Parathyroid adenoma (tissue), 2 donors: Measurements from ENCODE around the gene ANO10.
"Not testable (repeated sequence)": the region's sequence is repeated elsewhere in the genome, so short reads cannot be mapped to it uniquely, and the experiment has no call there.

Source experiments
- H2AFZ ChIP-seq: fragments of 300-600 bp; sonication (generic); one replicate; pipeline ENCODE4 v1.7.0; 2017; ENCODE audit warnings: antibody characterized with exemption, mild to moderate bottlenecking
- H3K27ac ChIP-seq: fragments of 300-600 bp; sonication (generic); one replicate; pipeline ENCODE4 v1.7.0; 2017
- H3K27me3 ChIP-seq: fragments of 300-600 bp; sonication (generic); one replicate; pipeline ENCODE4 v1.7.0; 2017; ENCODE audit warnings: low read length; ENCODE audit not compliant: control insufficient read depth, insufficient read depth
- H3K36me3 ChIP-seq: fragments of 300-600 bp; sonication (generic); one replicate; pipeline ENCODE4 v1.7.0; 2017; ENCODE audit warnings: low read length; ENCODE audit not compliant: control insufficient read depth, insufficient read depth
- H3K4me1 ChIP-seq: fragments of 300-600 bp; sonication (generic); one replicate; pipeline ENCODE4 v1.7.0; 2017; ENCODE audit warnings: control low read depth
- H3K4me2 ChIP-seq: fragments of 300-600 bp; sonication (generic); one replicate; pipeline ENCODE4 v1.7.0; 2017; ENCODE audit warnings: low read length
- H3K4me3 ChIP-seq: fragments of 300-600 bp; sonication (generic); one replicate; pipeline ENCODE4 v1.7.0; 2017; ENCODE audit warnings: low read depth, low read length
- H3K79me2 ChIP-seq: fragments of 300-600 bp; sonication (generic); one replicate; pipeline ENCODE4 v1.7.0; 2017; ENCODE audit warnings: control low read depth
- H3K9ac ChIP-seq: fragments of 300-600 bp; sonication (generic); one replicate; pipeline ENCODE4 v1.7.0; 2017; ENCODE audit warnings: mild to moderate bottlenecking
- H3K9me3 ChIP-seq: fragments of 300-600 bp; sonication (generic); one replicate; pipeline ENCODE4 v1.7.0; 2017; ENCODE audit warnings: low read length; ENCODE audit not compliant: control insufficient read depth
- CTCF ChIP-seq: fragments of 300-600 bp; sonication (generic); IDR thresholded peaks from one replicate; pipeline ENCODE4 v1.7.0; 2017; ENCODE audit warnings: antibody characterized with exemption, mild to moderate bottlenecking
- donor health status: primary hyperparathyroidism.

ANO10 gene

GRCh38 chr3:43609406-43609805 is 12.4 kb downstream of the ANO10 start:
- Histone ChIP-seq H3K79me2 (no peaks in the 10 kb centered on the region), H3K9ac (no peak overlapping the region), H3K4me1 (no peaks in the 10 kb centered on the region), H3K4me2 (no peak overlapping the region), H3K4me3 (no peak overlapping the region), H3K27ac (no peak overlapping the region), H3K9me3 (peaks cover 3% of the 10 kb centered on the region), H3K36me3 (no peaks in the 10 kb centered on the region), H3K27me3 (no peaks in the 10 kb centered on the region), H2AFZ (no peak overlapping the region)
- no peak for TF ChIP-seq CTCF

GRCh38 chr3:43608751-43609150 is 13.1 kb downstream of the ANO10 start:
- Histone ChIP-seq H3K27me3 (no peaks in the 10 kb centered on the region), H3K4me3 (no peak overlapping the region), H3K79me2 (no peaks in the 10 kb centered on the region), H3K9ac (no peak overlapping the region), H3K27ac (no peak overlapping the region), H2AFZ (no peak overlapping the region), H3K36me3 (no peaks in the 10 kb centered on the region), H3K4me2 (no peak overlapping the region), H3K4me1 (no peaks in the 10 kb centered on the region), H3K9me3 (no peaks in the 10 kb centered on the region)
- TF ChIP-seq CTCF, result no peak

GRCh38 chr3:43606284-43606683 is 15.5 kb downstream of the ANO10 start:
- Histone ChIP-seq H3K9ac (no peak overlapping the region), H3K4me2 (no peak overlapping the region), H3K4me3 (no peak overlapping the region), H3K4me1 (no peaks in the 10 kb centered on the region), H3K79me2 (no peaks in the 10 kb centered on the region), H3K9me3 (no peaks in the 10 kb centered on the region), H3K27me3 (no peaks in the 10 kb centered on the region), H3K27ac (no peak overlapping the region), H3K36me3 (no peaks in the 10 kb centered on the region), H2AFZ (no peak overlapping the region)
- no peak for TF ChIP-seq CTCF

- not testable (repeated sequence) for H2AFZ ChIP-seq, H3K9me3 ChIP-seq, H3K36me3 ChIP-seq, H3K9ac ChIP-seq, H3K27ac ChIP-seq, H3K79me2 ChIP-seq, H3K4me1 ChIP-seq, H3K27me3 ChIP-seq, H3K4me3 ChIP-seq, H3K4me2 ChIP-seq
Observed at GRCh38 chr3:43599959-43600358, 21.9 kb downstream of the ANO10 start.

- TF ChIP-seq CTCF, result no peak
- no peaks in the 10 kb centered on the region for H3K79me2 ChIP-seq
- H3K4me2 ChIP-seq, result no peak overlapping the region
- H3K27me3 ChIP-seq, result no peaks in the 10 kb centered on the region
- H3K9ac ChIP-seq, result no peak overlapping the region
- no peak overlapping the region for H3K27ac ChIP-seq
- H3K9me3 ChIP-seq, result no peaks in the 10 kb centered on the region
- H3K4me1 ChIP-seq, result no peaks in the 10 kb centered on the region
- no peak overlapping the region for H2AFZ ChIP-seq
- H3K36me3 ChIP-seq, result no peaks in the 10 kb centered on the region
- no peak overlapping the region for H3K4me3 ChIP-seq
Observed at GRCh38 chr3:43597961-43598360, 23.9 kb downstream of the ANO10 start.

- H3K27ac ChIP-seq, H2AFZ ChIP-seq, H3K9me3 ChIP-seq, H3K36me3 ChIP-seq, H3K27me3 ChIP-seq, H3K79me2 ChIP-seq, H3K4me2 ChIP-seq, H3K4me1 ChIP-seq, H3K4me3 ChIP-seq, H3K9ac ChIP-seq: not testable (repeated sequence)
Observed at GRCh38 chr3:43596178-43596577, 25.6 kb downstream of the ANO10 start.

- H3K36me3 ChIP-seq, H3K27ac ChIP-seq, H3K27me3 ChIP-seq, H3K9me3 ChIP-seq, H3K4me3 ChIP-seq, H3K79me2 ChIP-seq, H3K4me2 ChIP-seq, H3K4me1 ChIP-seq, H3K9ac ChIP-seq, H2AFZ ChIP-seq: not testable (repeated sequence)
Observed at GRCh38 chr3:43595280-43595679, 26.5 kb downstream of the ANO10 start.

GRCh38 chr3:43593588-43593987 is 28.2 kb downstream of the ANO10 start:
- not testable (repeated sequence) for H2AFZ ChIP-seq, H3K27me3 ChIP-seq, H3K9ac ChIP-seq, H3K4me2 ChIP-seq, H3K79me2 ChIP-seq, H3K4me1 ChIP-seq, H3K27ac ChIP-seq, H3K4me3 ChIP-seq, H3K36me3 ChIP-seq, H3K9me3 ChIP-seq
